ENCODE data around the gene CIAO1.
A peak's percentile ranks its signal among the peaks of the same experiment; 100 is the strongest.

- TF ChIP-seq POLR2AphosphoS5 (IDR thresholded peaks at IDR 0.05; ENCODE audit: low read depth, low read length) (peak; percentile 83), SIN3A (IDR thresholded peaks at IDR 0.05; ENCODE audit: borderline replicate concordance, insufficient read depth, low read length) (0 out of 2 replicates have a peak, but pooled peaks have one; percentile 15), TAF1 (IDR thresholded peaks at IDR 0.05; ENCODE audit: borderline replicate concordance, insufficient read depth, low read length) (peak; percentile 69; the same call in 1 of the 2 replicates)
These were observed at the start of gene CIAO1, which contains the start of gene TMEM127 for GRCh38 chr2:96265840-96266679.
